ENCODE measurements around the gene EMSY. TPM values are rescaled to one million over a fixed set of nuclear protein-coding genes. Genes with fewer than 3 reads are reported as not detected.

EMSY gene
- total and polyA plus RNA-seq, 9 of the 15 experiments (the other 6 are each of a cell fraction or from before 2014, with no cell fraction given): 12.7 to 25.4 (median 17.9) TPM

GRCh38 chr11:76515494-76515893 is 70.7 kb downstream of the EMSY start:
- no peak overlapping the region for H3K9ac ChIP-seq (ENCODE audit: insufficient read depth in 1 of 2, low read depth in 2 of 2, low read length in 2 of 2)
- no peak overlapping the region for H3K27ac ChIP-seq (ENCODE audit: extremely low read depth, low read depth, low read length)
- DNase-seq (ENCODE audit: extremely low read depth in 1 of 4, low spot score in 3 of 4): no peak
- no peaks in the 10 kb centered on the region for H3K9me3 ChIP-seq (replicated peaks; ENCODE audit: control insufficient read depth, insufficient read depth, low read depth, low read length)
- ChIA-PET CTCF (ENCODE audit: low intra/inter-chr PET ratio) (no interaction called here), POLR2A (no interaction called here)
- intact Hi-C loops (cut with micrococcal nuclease): no loop called here
- TF ChIP-seq ZNF347 (CRISPR knock-in tag; IDR thresholded peaks at IDR 0.05; ENCODE audit: low read depth) (no peak), DIDO1 (tag; IDR thresholded peaks at IDR 0.05; ENCODE audit: low read depth) (no peak), ZNF24 (IDR thresholded peaks at IDR 0.05) (no peak), TGIF2 (CRISPR knock-in tag; IDR thresholded peaks at IDR 0.05) (no peak)
- in situ Hi-C loops (cut with MboI): no loop called here
- H3K9me1 ChIP-seq (ENCODE audit: control insufficient read depth, insufficient read depth, low read length): no peaks in the 10 kb centered on the region
- no peaks in the 10 kb centered on the region for H4K20me1 ChIP-seq (replicated peaks; ENCODE audit: control insufficient read depth, insufficient read depth, low read length)
- FAIRE-seq: no peak
- H2AFZ ChIP-seq (ENCODE audit: low read depth, low read length): no peak overlapping the region
- no peaks in the 10 kb centered on the region for H3K4me1 ChIP-seq (replicated peaks in 1 of 2; ENCODE audit: control insufficient read depth in 2 of 2, insufficient read depth in 2 of 2, low read length in 2 of 2)
- BruUV-seq (replicated peaks): no TSS peak
- H3K4me3 ChIP-seq: no peak overlapping the region
- peaks cover 28% of the 10 kb centered on the region; the same call in 2 of the 3 replicates for H3K36me3 ChIP-seq (ENCODE audit: control insufficient read depth, insufficient read depth, low read length)
- H3K27me3 ChIP-seq (ENCODE audit: control insufficient read depth in 2 of 2, insufficient read depth in 2 of 2, low read length in 2 of 2): no peaks in the 10 kb centered on the region
- no peak overlapping the region for H3K4me2 ChIP-seq (ENCODE audit: insufficient read depth, low read length)
- no peaks in the 10 kb centered on the region for H3K79me2 ChIP-seq (ENCODE audit: control insufficient read depth, insufficient read depth, low read length)
- no peak for ATAC-seq
- 94% methylated on average over 1 of the region's 1 CpG for WGBS (ENCODE audit: insufficient coverage, low coverage, missing lambda C conversion rate)

DNA sequence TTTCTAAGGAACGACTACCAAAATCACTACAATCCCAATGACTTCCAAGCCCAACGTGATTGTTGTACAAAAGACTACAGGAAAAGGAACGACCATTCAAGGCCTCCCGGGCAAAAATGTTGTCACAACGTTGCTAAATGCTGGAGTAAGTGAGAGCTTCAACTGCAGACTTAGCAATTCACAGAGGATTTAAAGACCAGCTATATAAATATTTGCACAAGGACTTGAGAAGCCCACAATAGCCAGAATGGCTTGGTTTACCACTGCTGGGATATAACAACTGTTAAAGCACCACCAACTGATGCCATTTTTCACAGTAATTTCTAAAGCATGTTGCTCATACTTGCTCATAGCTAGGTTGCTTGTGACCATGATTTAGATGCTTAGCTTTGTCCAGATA is 78.3 kb downstream of the EMSY start:
- WGBS (ENCODE audit: insufficient coverage, low coverage, missing lambda C conversion rate): 92% methylated on average over 5 of the region's 5 CpGs
- H4K20me1 ChIP-seq (replicated peaks; ENCODE audit: control insufficient read depth, insufficient read depth, low read length): no peaks in the 10 kb centered on the region
- H3K9ac ChIP-seq (ENCODE audit: insufficient read depth in 1 of 2, low read depth in 2 of 2, low read length in 2 of 2): no peak overlapping the region
- POLR2A ChIA-PET: interaction anchor here (1.1 kb wide), 1 partner anchor 10 kb away, joined by 3 read pairs; no protein-coding TSS in a partner anchor
- in situ Hi-C loops (cut with MboI) (no loop called here), intact Hi-C loops (cut with micrococcal nuclease) (no loop called here)
- no peaks in the 10 kb centered on the region for H3K4me1 ChIP-seq (replicated peaks in 1 of 2; ENCODE audit: control insufficient read depth in 2 of 2, insufficient read depth in 2 of 2, low read length in 2 of 2)
- no peak for FAIRE-seq
- no peak for ATAC-seq
- no peak overlapping the region for H3K4me3 ChIP-seq
- H3K9me1 ChIP-seq (ENCODE audit: control insufficient read depth, insufficient read depth, low read length): no peaks in the 10 kb centered on the region
- no peak overlapping the region for H3K4me2 ChIP-seq (ENCODE audit: insufficient read depth, low read length)
- no peaks in the 10 kb centered on the region for H3K79me2 ChIP-seq (ENCODE audit: control insufficient read depth, insufficient read depth, low read length)
- H3K27me3 ChIP-seq (ENCODE audit: control insufficient read depth in 2 of 2, insufficient read depth in 2 of 2, low read length in 2 of 2): no peaks in the 10 kb centered on the region
- no peak overlapping the region for H2AFZ ChIP-seq (ENCODE audit: low read depth, low read length)
- BruUV-seq (replicated peaks): no TSS peak
- TF ChIP-seq ZNF41 (CRISPR knock-in tag; conservative IDR thresholded peaks at IDR 0.05) (no peak), PREB (CRISPR knock-in tag; IDR thresholded peaks at IDR 0.05) (no peak), POLR2AphosphoS2 (IDR thresholded peaks at IDR 0.05; ENCODE audit: low read length) (no peak), ZNF561 (CRISPR knock-in tag; conservative IDR thresholded peaks at IDR 0.05) (no peak), ADNP (tag; IDR thresholded peaks at IDR 0.05) (no peak), GABPB2 (CRISPR knock-in tag; conservative IDR thresholded peaks at IDR 0.05) (no peak), RBM25 (IDR thresholded peaks at IDR 0.05; ENCODE audit: low read depth, low read length, severe bottlenecking) (no peak)
- H3K9me3 ChIP-seq (replicated peaks; ENCODE audit: control insufficient read depth, insufficient read depth, low read depth, low read length): no peaks in the 10 kb centered on the region
- H3K27ac ChIP-seq (ENCODE audit: extremely low read depth, low read depth, low read length): no peak overlapping the region
- DNase-seq (ENCODE audit: extremely low read depth in 1 of 4, low spot score in 3 of 4): no peak
- CTCF ChIA-PET (ENCODE audit: low intra/inter-chr PET ratio): no interaction called here
- H3K36me3 ChIP-seq (ENCODE audit: control insufficient read depth, insufficient read depth, low read length): peaks cover 42% of the 10 kb centered on the region

Measured in K562 (cell line).